ACC112 (cell line): ENCODE data around the gene SH3RF3.
A peak's percentile ranks its signal among the peaks of the same experiment; 100 is the strongest.

Source experiments
- H2AFZ ChIP-seq: fragments of 200-600 bp; sonication (generic); one replicate; pipeline ENCODE4 v1.6.0; 2017; ENCODE audit warnings: antibody characterized with exemption, low read length; ENCODE audit not compliant: unreplicated experiment
- H3K27ac ChIP-seq: fragments of 200-600 bp; sonication (generic); 2 replicates; pipeline ENCODE4 v1.5.1; 2014; ENCODE audit warnings: low read depth, mild to moderate bottlenecking, antibody characterized with exemption, low read length, moderate library complexity
- H3K27me3 ChIP-seq: fragments of 200-600 bp; sonication (generic); 2 replicates; pipeline ENCODE4 v1.6.1; 2014; ENCODE audit warnings: mild to moderate bottlenecking, antibody characterized with exemption, low read length, moderate library complexity, mixed read lengths; ENCODE audit not compliant: insufficient read depth
- H3K36me3 ChIP-seq: fragments of 200-600 bp; sonication (generic); 2 replicates; pipeline ENCODE4 v1.6.1; 2016; ENCODE audit warnings: mild to moderate bottlenecking, antibody characterized with exemption, low read length, moderate library complexity, mixed read lengths; ENCODE audit not compliant: insufficient read depth
- H3K4me1 ChIP-seq: fragments of 200-600 bp; sonication (generic); one replicate; pipeline ENCODE4 v1.6.1; 2016; ENCODE audit warnings: low read length, mixed read lengths; ENCODE audit not compliant: insufficient read depth, unreplicated experiment, control insufficient read depth
- H3K4me3 ChIP-seq: fragments of 200-600 bp; sonication (generic); 2 replicates; pipeline ENCODE4 v1.5.1; 2014; ENCODE audit warnings: mild to moderate bottlenecking, low read depth, low read length
- H3K79me2 ChIP-seq: fragments of 200-600 bp; sonication (generic); one replicate; pipeline ENCODE4 v1.6.0; 2016; ENCODE audit warnings: low read length; ENCODE audit not compliant: control insufficient read depth, unreplicated experiment, insufficient read depth

The SH3RF3 gene

GRCh38 chr2:109128616-109129355 is at the start of gene SH3RF3:
Gene SH3RF3, plus strand, starts transcription at chr2:109129205.
- Histone ChIP-seq H3K4me3 (peak within 1 kb of the TSS; percentile 89), H3K27me3 (no peaks in the 10 kb centered on the region), H3K4me1 (peaks cover 44% of the 10 kb centered on the region), H3K27ac (peak within 1 kb of the TSS; percentile 50), H2AFZ (peak within 1 kb of the TSS; percentile 48), H3K36me3 (no peaks in the 10 kb centered on the region), H3K79me2 (peaks cover 55% of the 10 kb centered on the region)

DNA sequence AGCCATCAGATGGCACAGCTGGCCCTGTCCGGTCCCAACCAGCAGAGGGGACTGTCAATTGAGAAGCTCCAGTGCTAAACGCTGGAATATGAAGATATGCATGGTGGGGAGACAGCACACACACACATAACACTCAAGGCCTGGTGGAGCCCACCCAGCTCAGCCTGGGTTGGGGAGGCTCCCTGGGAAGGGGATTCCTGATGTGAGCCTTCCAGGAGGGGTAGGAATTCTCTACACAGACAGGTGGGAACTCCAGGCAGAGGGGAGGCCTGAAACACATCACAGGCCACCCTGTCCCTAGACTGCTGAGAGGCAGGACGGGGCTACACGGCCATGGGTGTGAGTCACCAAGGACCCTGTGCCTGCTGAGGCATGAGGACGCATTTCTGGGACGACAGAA is 49.4 kb upstream of the SH3RF3 start:
- Histone ChIP-seq H2AFZ (no peak overlapping the region), H3K27ac (no peak overlapping the region), H3K4me3 (no peak overlapping the region), H3K4me1 (no peaks in the 10 kb centered on the region), H3K27me3 (peaks cover 51% of the 10 kb centered on the region), H3K79me2 (no peaks in the 10 kb centered on the region), H3K36me3 (no peaks in the 10 kb centered on the region)

- H2AFZ ChIP-seq, result no peak overlapping the region
- no peaks in the 10 kb centered on the region for H3K4me1 ChIP-seq
- H3K27ac ChIP-seq, result no peak overlapping the region
- H3K36me3 ChIP-seq, result no peaks in the 10 kb centered on the region
- no peak overlapping the region for H3K4me3 ChIP-seq
- peaks cover 51% of the 10 kb centered on the region for H3K27me3 ChIP-seq
- no peaks in the 10 kb centered on the region for H3K79me2 ChIP-seq
Observed at GRCh38 chr2:109080109-109080508, 48.9 kb upstream of the SH3RF3 start.

- H3K27me3 ChIP-seq, result peaks cover 47% of the 10 kb centered on the region
- no peak overlapping the region for H2AFZ ChIP-seq
- no peaks in the 10 kb centered on the region for H3K4me1 ChIP-seq
- H3K4me3 ChIP-seq, result no peak overlapping the region
- H3K36me3 ChIP-seq, result no peaks in the 10 kb centered on the region
- no peaks in the 10 kb centered on the region for H3K79me2 ChIP-seq
- H3K27ac ChIP-seq, result no peak overlapping the region
Observed at GRCh38 chr2:109080757-109081156, 48.2 kb upstream of the SH3RF3 start.

GRCh38 chr2:109081374-109081773 is 47.6 kb upstream of the SH3RF3 start:
- Histone ChIP-seq H3K27ac (no peak overlapping the region), H3K4me3 (no peak overlapping the region), H3K79me2 (no peaks in the 10 kb centered on the region), H3K4me1 (no peaks in the 10 kb centered on the region), H3K36me3 (no peaks in the 10 kb centered on the region), H3K27me3 (peaks cover 41% of the 10 kb centered on the region), H2AFZ (no peak overlapping the region)

DNA sequence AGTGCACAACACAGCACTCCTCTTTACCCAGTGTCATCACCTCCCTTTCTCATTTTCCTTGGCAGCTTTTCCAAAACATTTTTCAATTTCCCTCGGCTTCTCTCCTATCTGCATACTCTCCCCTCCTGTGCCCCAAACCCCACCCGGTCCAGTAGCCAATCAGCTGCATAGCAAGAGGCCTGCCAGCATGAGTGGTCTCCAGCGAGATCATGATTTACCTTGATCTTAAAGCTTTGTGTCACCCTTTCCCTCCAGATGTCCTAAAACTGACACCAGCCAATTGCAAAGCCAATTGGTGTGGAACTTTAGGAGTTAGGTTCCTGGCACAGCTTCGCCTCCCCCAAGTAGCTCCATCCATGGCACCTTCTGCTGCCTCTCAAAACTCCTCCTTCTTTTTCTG is 45.2 kb upstream of the SH3RF3 start:
- Histone ChIP-seq H3K36me3 (no peaks in the 10 kb centered on the region), H3K4me3 (no peak overlapping the region), H3K4me1 (no peaks in the 10 kb centered on the region), H2AFZ (no peak overlapping the region), H3K27me3 (peaks cover 31% of the 10 kb centered on the region), H3K27ac (no peak overlapping the region), H3K79me2 (no peaks in the 10 kb centered on the region)

DNA sequence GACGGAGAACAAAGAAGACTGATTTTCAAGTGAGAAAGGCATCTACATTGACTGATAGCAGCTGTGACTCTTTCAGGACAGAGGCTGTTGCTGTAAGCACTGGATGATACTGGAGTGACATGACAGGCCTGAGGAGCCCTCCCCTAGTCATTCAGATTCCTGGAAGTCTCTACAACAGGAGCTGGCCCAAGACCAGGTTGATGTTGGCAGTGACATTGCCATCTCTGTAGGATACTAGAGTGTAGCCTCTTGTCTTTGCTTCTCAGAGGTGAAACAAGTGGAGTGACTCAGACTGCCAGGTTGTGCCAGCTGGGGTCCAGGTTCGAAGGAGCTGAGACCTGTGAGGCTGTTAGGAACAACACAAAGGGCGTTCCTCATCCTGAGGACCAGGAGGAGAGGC is 44.7 kb upstream of the SH3RF3 start:
- Histone ChIP-seq H3K4me3 (no peak overlapping the region), H3K79me2 (no peaks in the 10 kb centered on the region), H3K27me3 (peaks cover 31% of the 10 kb centered on the region), H3K4me1 (peaks cover 1% of the 10 kb centered on the region), H3K27ac (no peak overlapping the region), H2AFZ (no peak overlapping the region), H3K36me3 (no peaks in the 10 kb centered on the region)

GRCh38 chr2:109085912-109086742 is 42.9 kb upstream of the SH3RF3 start:
- no peaks in the 10 kb centered on the region for H3K36me3 ChIP-seq
- H3K4me3 ChIP-seq, result no peak overlapping the region
- no peak overlapping the region for H3K27ac ChIP-seq
- H2AFZ ChIP-seq, result no peak overlapping the region
- H3K27me3 ChIP-seq, result peaks cover 15% of the 10 kb centered on the region; the same call in 1 of the 2 replicates
- H3K79me2 ChIP-seq, result no peaks in the 10 kb centered on the region
- peaks cover 7% of the 10 kb centered on the region for H3K4me1 ChIP-seq

DNA sequence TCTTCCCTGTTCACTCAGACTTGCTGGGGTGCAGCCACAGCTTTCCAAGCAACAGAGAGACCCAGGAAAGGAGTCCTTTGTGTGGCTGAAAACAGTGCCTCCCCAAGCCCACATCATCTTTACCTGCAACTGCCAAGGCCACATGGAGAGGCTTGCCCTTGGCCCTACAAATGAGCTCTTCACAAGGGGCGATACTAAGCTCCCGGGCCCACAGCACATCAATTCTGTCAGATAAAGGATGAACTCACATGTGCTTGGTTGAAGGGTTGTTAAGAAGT is 42.3 kb upstream of the SH3RF3 start:
- Histone ChIP-seq H3K79me2 (no peaks in the 10 kb centered on the region), H3K4me1 (peaks cover 7% of the 10 kb centered on the region), H3K27me3 (peaks cover 14% of the 10 kb centered on the region; the same call in 1 of the 2 replicates), H3K27ac (no peak overlapping the region), H3K36me3 (no peaks in the 10 kb centered on the region), H3K4me3 (no peak overlapping the region), H2AFZ (no peak overlapping the region)

DNA sequence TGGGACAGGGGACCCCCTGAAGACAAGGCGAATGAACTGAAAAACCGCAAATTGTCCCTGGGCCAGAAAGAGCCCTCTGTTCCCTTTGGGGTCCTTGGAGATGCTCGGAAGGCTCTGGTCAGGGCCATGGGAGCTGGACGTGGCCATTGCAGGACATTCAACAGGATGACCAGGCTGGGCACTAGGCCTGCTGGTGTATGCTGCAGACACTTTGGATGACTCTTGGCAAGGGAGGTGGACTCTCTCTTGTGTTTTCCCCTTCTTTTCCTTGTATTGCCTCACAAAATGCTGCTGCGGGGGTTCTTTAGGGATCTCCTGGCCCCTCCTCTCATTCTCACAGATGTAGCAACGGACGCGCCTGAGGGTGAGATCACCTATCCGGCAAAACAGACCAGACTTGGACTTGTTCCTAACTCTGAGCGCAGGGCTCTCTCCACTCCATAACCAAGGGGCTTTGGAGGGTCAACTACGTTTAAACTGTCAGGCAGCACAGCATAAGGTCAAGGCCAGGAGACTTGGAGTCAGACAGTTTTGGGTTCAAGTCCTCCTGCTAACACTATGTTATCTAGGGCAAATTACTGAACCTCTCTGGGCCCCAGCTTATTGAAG is 41.8 kb upstream of the SH3RF3 start:
- Histone ChIP-seq H3K27me3 (peaks cover 14% of the 10 kb centered on the region; the same call in 1 of the 2 replicates), H2AFZ (no peak overlapping the region), H3K4me3 (no peak overlapping the region), H3K79me2 (no peaks in the 10 kb centered on the region), H3K4me1 (peaks cover 7% of the 10 kb centered on the region), H3K27ac (no peak overlapping the region), H3K36me3 (no peaks in the 10 kb centered on the region)
